HG02885 (cell line): ENCODE data around the gene NPC2.

ENCODE experiments used
- ATAC-seq: cut with Tn5 transposase; IDR thresholded peaks from one replicate; pipeline ENCODE4 v1.9.1; 2021; ENCODE audit warnings: mild to moderate bottlenecking; ENCODE audit not compliant: unreplicated experiment, poor library complexity

Gene NPC2

GRCh38 chr14:74521756-74522155, 28.7 kb upstream of the NPC2 start:
- no peak for ATAC-seq

- no peak for ATAC-seq
Measured at GRCh38 chr14:74519316-74520074, 26.4 kb upstream of the NPC2 start.

GRCh38 chr14:74518221-74518620, 25.1 kb upstream of the NPC2 start:
- no peak for ATAC-seq

- no peak for ATAC-seq
Measured at GRCh38 chr14:74517731-74518130, 24.6 kb upstream of the NPC2 start.

- ATAC-seq = no peak
Measured at GRCh38 chr14:74516451-74517160, 23.5 kb upstream of the NPC2 start.

- ATAC-seq = no peak
Measured at GRCh38 chr14:74515891-74516412, 22.8 kb upstream of the NPC2 start.

- no peak for ATAC-seq
Measured at GRCh38 chr14:74514471-74514941, 21.4 kb upstream of the NPC2 start.

GRCh38 chr14:74511966-74512830, 19.1 kb upstream of the NPC2 start:
- ATAC-seq = no peak

GRCh38 chr14:74510959-74511409, 17.9 kb upstream of the NPC2 start:
- ATAC-seq = no peak

- no peak for ATAC-seq
Measured at GRCh38 chr14:74510223-74510931, 17.3 kb upstream of the NPC2 start.

- ATAC-seq = no peak
Measured at GRCh38 chr14:74509587-74510222, 16.6 kb upstream of the NPC2 start.

GRCh38 chr14:74508844-74509428, 15.8 kb upstream of the NPC2 start:
- no peak for ATAC-seq

GRCh38 chr14:74508292-74508731, 15.2 kb upstream of the NPC2 start:
- ATAC-seq = no peak

GRCh38 chr14:74507840-74508239, 14.7 kb upstream of the NPC2 start:
- ATAC-seq = no peak

GRCh38 chr14:74507085-74507484, 14.0 kb upstream of the NPC2 start:
- no peak for ATAC-seq

- ATAC-seq = no peak
Measured at GRCh38 chr14:74506411-74506851, 13.3 kb upstream of the NPC2 start.

GRCh38 chr14:74505831-74506230, 12.7 kb upstream of the NPC2 start:
- no peak for ATAC-seq

GRCh38 chr14:74504874-74505720, 12.0 kb upstream of the NPC2 start:
- no peak for ATAC-seq
